ENCODE data around the gene EIF2AK2.

DNA sequence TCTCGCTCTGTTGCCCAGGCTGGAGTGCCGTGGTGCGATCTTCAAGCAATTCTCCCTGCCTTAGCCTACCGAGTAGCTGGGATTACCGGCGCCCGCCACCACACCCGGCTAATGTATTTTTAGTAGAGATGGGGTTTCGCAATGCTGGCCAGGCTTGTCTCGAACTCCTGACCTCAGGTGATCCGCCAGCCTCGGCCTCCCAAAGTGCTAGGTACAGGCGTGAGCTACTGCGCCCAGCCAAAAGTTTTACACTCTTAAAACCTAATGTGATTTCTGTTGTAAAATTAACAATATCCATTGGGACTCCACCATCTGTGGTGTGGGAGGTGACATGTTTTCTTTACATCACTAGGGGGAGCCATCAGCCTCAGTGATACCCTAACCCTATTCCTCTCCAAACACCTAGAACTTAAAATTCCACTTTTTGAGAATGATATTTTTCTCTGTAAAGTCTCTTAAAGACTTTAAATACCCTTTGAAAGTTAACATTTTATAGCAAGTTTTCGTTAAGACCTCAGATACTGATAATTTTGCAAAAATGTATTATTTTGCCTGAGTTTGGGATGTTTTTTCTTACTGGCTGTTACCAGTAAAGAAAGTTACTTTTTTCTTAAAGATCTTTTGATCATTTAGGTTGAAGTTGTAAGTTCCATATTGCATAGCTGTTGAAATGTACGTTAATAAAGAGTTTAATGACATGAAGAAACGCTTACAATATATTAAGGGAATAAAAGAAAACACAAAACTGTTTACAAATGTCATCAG is 11.6 kb upstream of the EIF2AK2 start:
- no peak for TF ChIP-seq L3MBTL2 (conservative IDR thresholded peaks at IDR 0.05)
- no peak for TF ChIP-seq HDGF (IDR thresholded peaks at IDR 0.05; ENCODE audit: borderline replicate concordance)
- TF ChIP-seq FOXM1 (IDR thresholded peaks at IDR 0.05; ENCODE audit: borderline replicate concordance), result no peak
- TF ChIP-seq SUZ12 (IDR thresholded peaks at IDR 0.05), result no peak
- TF ChIP-seq ELF4 (IDR thresholded peaks at IDR 0.05), result no peak

Data from HEK293T (cell line).